Type B pancreatic cell (in vitro differentiated cells): ENCODE data around the gene CLMN. TPM values are rescaled to one million over a fixed set of nuclear protein-coding genes. Genes with fewer than 3 reads are reported as not detected.

Source experiments
- DNase-seq: peaks from one replicate; pipeline ENCODE4 v3.0.0; 2021; ENCODE audit warnings: mixed read lengths; ENCODE audit not compliant: unreplicated experiment; ENCODE audit errors: extremely low spot score
- H3K27ac Mint-ChIP-seq: 2 replicates; pipeline ENCODE4 v1.8.0; 2021; ENCODE audit warnings: mild to moderate bottlenecking, mixed read lengths
- H3K27me3 Mint-ChIP-seq: 2 replicates; pipeline ENCODE4 v1.8.0; 2021; ENCODE audit warnings: mixed read lengths
- H3K36me3 Mint-ChIP-seq: 2 replicates; pipeline ENCODE4 v1.8.0; 2021; ENCODE audit warnings: mixed read lengths
- H3K4me1 Mint-ChIP-seq: one replicate; pipeline ENCODE4 v1.8.0; 2021; ENCODE audit warnings: mixed read lengths; ENCODE audit not compliant: unreplicated experiment
- H3K4me3 Mint-ChIP-seq: 2 replicates; pipeline ENCODE4 v1.8.0; 2021; ENCODE audit warnings: mild to moderate bottlenecking, mixed read lengths
- H3K9me3 Mint-ChIP-seq: 2 replicates; pipeline ENCODE4 v1.8.0; 2021; ENCODE audit warnings: mixed read lengths
- total RNA-seq: library from RNA; stranded (reverse); gene quantifications from 2 replicates; pipeline ENCODE4 v1.2.1, GENCODE V29; 2021; ENCODE audit warnings: low replicate concordance
- TF ChIP-seq, protein P1 (sequence below): fragments of 200-600 bp; sonication (generic); conservative IDR thresholded peaks from 2 replicates; pipeline ENCODE4 v1.5.0; 2021; ENCODE audit warnings: antibody characterized with exemption, mild to moderate bottlenecking

Gene CLMN
- total RNA-seq, 1 donor from 2014 or later = 23.0 TPM

DNA sequence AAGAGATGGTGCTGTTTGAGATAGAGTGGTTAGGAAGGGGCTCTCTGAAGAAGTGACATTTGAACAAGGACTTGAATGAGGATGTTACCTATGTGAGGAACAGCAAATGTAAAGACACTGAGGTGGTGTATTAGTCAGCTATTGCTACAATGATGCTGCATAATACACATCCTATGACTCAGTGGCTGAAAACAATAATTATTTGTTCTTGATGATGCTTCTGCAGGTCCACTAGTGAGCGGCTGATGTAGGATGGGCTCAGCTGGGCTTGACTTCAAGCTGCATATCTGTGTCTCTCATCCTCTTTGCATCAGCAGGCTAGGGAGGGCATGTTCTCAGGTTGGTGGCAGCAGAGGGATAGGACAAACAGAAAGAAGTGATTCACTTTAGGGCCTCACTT, 21.4 kb upstream of the CLMN start:
- Mint-ChIP-seq H3K4me3 (no peak overlapping the region), H3K4me1 (peaks cover 10% of the 10 kb centered on the region), H3K27ac (no peak overlapping the region), H3K9me3 (no peaks in the 10 kb centered on the region), H3K27me3 (peaks cover 13% of the 10 kb centered on the region), H3K36me3 (no peaks in the 10 kb centered on the region)
- TF ChIP-seq, protein P1, sequence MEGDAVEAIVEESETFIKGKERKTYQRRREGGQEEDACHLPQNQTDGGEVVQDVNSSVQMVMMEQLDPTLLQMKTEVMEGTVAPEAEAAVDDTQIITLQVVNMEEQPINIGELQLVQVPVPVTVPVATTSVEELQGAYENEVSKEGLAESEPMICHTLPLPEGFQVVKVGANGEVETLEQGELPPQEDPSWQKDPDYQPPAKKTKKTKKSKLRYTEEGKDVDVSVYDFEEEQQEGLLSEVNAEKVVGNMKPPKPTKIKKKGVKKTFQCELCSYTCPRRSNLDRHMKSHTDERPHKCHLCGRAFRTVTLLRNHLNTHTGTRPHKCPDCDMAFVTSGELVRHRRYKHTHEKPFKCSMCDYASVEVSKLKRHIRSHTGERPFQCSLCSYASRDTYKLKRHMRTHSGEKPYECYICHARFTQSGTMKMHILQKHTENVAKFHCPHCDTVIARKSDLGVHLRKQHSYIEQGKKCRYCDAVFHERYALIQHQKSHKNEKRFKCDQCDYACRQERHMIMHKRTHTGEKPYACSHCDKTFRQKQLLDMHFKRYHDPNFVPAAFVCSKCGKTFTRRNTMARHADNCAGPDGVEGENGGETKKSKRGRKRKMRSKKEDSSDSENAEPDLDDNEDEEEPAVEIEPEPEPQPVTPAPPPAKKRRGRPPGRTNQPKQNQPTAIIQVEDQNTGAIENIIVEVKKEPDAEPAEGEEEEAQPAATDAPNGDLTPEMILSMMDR = no peak
- no peak for DNase-seq

DNA sequence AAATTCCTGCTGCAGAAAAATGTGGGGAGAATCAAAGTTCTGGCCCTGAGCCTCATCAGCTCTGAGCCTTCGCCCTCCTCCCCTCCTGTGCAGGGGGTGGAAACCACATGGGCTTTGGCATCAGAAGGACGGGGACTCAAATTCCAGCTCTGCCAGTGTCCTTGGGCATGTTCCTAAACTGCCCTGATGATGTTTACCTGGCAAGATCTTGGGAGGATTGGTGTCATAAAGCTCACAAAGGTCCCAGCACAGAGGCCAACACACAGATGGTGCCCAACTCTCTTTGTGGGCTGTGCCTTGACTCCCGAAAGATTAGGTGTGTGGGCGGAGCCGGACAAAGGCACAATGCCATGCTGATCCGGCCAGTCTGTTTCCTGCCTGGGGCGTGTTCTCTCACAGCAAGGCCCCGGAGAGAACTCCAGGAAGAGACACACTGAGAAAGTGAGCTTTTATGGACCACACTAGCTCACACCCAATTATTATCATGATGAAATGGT, 20.5 kb upstream of the CLMN start:
- Mint-ChIP-seq H3K4me3 (no peak overlapping the region), H3K27me3 (peaks cover 13% of the 10 kb centered on the region), H3K27ac (no peak overlapping the region), H3K36me3 (no peaks in the 10 kb centered on the region), H3K9me3 (no peaks in the 10 kb centered on the region), H3K4me1 (peaks cover 10% of the 10 kb centered on the region)
- DNase-seq = no peak
- TF ChIP-seq, protein P1 = no peak

- no peaks in the 10 kb centered on the region for H3K36me3 Mint-ChIP-seq
- peaks cover 8% of the 10 kb centered on the region for H3K27me3 Mint-ChIP-seq
- peaks cover 10% of the 10 kb centered on the region for H3K4me1 Mint-ChIP-seq
- H3K4me3 Mint-ChIP-seq = no peak overlapping the region
- H3K27ac Mint-ChIP-seq = no peak overlapping the region
- H3K9me3 Mint-ChIP-seq = no peaks in the 10 kb centered on the region
- no peak for DNase-seq
- TF ChIP-seq, protein P1 = no peak
These were observed 19.7 kb upstream of the CLMN start for GRCh38 chr14:95339301-95339865.

- Mint-ChIP-seq H3K27me3 (peaks cover 8% of the 10 kb centered on the region), H3K9me3 (no peaks in the 10 kb centered on the region), H3K4me1 (peaks cover 10% of the 10 kb centered on the region), H3K36me3 (no peaks in the 10 kb centered on the region), H3K27ac (no peak overlapping the region), H3K4me3 (no peak overlapping the region)
- TF ChIP-seq, protein P1 = no peak
- no peak for DNase-seq
These were observed 18.7 kb upstream of the CLMN start for GRCh38 chr14:95338436-95338835.

- no peak for DNase-seq
- Mint-ChIP-seq H3K4me1 (peaks cover 10% of the 10 kb centered on the region), H3K36me3 (no peaks in the 10 kb centered on the region), H3K27ac (no peak overlapping the region), H3K9me3 (no peaks in the 10 kb centered on the region), H3K4me3 (no peak overlapping the region), H3K27me3 (peaks cover 8% of the 10 kb centered on the region)
- TF ChIP-seq, protein P1 = no peak
These were observed 17.4 kb upstream of the CLMN start for GRCh38 chr14:95337041-95337595.
